GM19324 (cell line): ENCODE measurements around the gene FLAD1.

ENCODE experiments used
- ATAC-seq: cut with Tn5 transposase; IDR thresholded peaks from one replicate; pipeline ENCODE4 v1.9.1; 2021; ENCODE audit warnings: mild to moderate bottlenecking, moderate library complexity; ENCODE audit not compliant: unreplicated experiment, low FRiP score

The FLAD1 gene

DNA sequence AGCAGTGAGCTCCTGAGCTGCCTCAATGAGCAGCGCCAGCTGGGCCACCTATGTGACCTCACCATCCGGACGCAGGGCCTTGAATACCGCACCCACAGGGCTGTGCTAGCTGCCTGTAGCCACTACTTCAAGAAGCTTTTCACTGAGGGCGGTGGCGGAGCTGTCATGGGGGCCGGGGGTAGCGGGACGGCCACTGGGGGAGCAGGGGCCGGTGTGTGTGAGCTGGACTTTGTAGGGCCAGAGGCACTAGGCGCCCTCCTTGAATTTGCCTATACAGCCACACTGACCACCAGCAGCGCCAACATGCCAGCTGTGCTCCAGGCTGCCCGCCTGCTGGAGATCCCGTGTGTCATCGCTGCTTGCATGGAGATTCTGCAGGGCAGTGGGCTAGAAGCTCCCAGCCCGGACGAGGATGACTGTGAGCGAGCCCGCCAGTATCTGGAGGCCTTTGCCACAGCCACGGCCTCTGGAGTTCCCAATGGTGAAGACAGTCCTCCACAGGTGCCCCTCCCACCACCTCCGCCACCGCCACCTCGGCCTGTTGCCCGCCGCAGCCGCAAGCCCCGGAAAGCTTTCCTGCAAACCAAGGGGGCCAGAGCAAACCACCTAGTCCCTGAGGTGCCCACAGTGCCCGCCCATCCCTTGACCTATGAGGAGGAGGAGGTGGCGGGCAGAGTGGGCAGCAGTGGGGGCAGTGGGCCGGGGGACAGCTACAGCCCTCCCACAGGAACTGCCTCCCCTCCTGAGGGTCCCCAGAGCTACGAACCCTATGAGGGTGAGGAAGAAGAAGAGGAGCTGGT, 31.8 kb downstream of the FLAD1 start:
- no peak for ATAC-seq

DNA sequence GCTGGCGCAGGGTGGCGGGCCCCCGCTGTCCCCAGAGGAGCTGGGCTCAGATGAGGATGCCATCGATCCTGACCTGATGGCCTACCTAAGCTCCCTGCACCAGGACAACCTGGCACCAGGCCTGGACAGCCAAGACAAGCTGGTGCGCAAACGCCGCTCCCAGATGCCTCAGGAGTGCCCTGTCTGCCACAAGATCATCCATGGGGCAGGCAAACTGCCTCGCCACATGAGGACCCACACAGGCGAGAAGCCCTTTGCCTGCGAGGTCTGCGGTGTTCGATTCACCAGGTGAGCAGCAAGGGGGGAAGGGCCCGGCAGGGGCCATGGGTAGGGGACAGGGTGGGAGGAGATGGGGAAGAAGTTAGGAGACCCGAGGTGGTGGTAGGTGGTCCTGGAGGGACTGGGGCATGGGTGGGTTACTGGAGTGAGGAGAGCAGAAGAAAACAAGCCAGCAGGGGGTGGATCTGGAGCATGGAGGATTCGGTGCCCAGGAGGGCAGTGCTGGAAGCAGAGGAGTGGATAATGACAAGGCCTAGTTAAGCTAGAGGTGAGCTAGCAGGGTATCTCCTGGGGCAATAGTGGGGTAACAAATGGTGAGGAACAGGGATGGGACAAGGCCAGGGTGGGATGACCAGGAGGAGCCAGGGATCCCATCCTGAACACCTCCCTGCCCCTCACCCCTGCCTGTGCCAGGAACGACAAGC, 32.5 kb downstream of the FLAD1 start:
- ATAC-seq: no peak

DNA sequence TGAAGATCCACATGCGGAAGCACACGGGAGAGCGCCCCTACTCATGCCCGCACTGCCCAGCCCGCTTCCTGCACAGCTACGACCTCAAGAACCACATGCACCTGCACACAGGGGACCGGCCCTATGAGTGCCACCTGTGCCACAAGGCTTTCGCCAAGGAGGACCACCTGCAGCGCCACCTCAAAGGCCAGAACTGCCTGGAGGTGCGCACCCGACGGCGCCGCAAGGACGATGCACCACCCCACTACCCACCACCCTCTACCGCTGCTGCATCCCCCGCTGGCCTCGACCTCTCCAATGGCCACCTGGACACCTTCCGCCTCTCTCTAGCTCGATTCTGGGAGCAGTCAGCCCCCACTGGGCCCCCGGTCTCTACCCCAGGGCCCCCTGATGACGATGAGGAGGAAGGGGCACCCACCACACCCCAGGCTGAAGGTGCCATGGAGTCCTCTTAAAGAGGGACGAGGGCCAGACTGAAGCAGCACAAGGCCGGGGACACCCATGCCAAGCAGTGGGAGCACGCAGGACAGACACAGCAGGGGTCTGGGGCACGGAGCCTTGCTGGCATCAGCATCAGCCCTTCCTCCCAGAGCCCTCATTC, 33.2 kb downstream of the FLAD1 start:
- ATAC-seq: no peak

DNA sequence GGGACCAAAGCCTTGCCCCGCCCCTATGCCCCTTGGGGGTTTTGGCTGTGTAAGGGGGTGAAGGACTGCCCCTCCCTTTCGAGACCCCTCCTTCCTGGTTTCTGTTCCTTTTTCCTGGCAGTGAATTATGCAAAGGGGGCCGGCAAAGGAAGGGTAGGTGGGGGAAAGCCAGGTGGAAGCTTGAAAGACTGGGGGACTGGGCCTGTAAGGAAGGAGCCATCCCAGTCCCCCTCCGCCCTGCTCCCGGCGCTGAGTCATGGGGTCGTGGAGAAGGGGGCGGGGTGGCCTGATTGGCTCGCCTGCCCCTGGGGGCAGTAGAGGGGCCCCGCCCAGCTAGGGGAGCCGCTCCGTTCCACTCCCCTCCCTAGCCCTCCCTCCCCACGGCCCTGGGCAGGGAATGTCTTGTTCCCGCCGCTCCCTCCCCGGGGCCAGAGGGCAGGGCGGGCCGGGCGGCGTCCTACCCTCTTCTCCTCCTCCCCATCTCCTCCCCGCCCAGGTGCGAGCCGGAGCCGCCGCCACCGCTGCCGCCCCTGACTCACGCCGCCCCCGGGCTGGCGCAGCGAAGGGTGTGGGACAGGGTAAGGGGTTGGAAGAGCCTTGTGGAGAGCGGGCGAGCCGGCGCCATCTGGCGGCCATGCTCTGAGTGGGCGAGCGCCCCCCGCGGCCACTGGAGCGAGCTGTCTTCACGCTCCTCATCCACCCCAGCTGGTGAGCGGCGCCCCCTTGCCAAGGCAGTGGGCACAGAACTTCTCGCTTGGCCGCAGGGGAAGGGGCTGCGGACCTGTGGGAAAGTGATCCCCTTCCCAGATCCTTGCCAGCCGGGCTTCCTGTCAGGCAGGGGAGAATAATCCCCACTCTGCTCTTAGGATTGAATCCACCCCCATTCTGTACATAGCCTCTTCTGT, 34.1 kb downstream of the FLAD1 start:
- peak; percentile 67 for ATAC-seq

DNA sequence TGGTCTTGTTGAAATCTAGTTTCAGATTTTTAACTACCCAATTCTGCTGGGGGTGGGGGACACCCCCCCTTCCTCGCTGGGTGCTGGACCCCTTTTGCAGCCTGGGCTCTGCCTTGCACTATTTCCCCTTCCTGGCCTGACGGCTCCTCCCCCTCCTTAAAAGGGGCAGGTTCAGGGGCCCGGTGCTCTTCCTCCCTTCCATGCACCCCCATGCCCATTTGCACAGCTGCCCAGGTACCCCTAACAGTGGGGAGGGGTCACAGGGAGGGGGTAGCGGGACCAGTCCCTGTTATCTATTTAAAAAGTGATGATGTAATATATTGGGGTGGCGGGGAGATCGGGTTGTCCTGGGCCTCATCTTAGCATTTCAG, 34.8 kb downstream of the FLAD1 start:
- ATAC-seq: no peak

DNA sequence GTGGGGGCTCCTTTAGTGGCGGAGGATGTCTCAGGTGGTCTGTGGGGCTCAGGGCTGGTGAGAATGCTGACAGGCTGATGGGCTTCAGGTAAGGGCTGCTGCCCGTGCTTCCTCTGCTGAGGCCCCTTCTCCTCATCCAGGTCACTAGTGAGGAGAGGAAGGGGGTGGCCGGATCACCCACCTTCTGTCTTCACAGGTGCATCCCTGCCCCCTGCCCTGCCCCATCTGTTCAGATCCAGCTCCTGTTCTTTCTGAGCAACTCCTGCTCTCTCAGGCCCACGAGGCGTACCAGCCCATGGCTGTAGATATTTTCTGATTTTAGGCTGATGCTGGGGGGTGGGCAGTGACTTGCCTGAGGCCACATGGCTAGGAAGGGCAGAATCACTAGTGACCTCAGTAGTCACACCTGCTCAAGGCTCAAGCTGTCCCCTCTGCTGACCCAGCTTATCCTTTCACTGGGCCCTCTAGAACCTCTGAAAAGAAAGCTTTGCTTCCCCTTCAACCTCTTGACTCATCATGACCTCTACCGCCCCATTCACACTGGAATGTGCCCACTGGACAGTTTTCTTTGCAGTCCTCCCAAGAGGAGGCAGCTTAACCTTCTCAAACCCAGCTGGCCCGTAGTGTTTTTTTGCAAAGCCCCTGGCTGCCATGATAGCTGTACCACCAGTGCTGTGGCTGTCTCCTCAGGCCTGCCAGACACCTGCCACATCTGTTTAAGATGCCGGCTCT, 35.6 kb downstream of the FLAD1 start:
- no peak for ATAC-seq

DNA sequence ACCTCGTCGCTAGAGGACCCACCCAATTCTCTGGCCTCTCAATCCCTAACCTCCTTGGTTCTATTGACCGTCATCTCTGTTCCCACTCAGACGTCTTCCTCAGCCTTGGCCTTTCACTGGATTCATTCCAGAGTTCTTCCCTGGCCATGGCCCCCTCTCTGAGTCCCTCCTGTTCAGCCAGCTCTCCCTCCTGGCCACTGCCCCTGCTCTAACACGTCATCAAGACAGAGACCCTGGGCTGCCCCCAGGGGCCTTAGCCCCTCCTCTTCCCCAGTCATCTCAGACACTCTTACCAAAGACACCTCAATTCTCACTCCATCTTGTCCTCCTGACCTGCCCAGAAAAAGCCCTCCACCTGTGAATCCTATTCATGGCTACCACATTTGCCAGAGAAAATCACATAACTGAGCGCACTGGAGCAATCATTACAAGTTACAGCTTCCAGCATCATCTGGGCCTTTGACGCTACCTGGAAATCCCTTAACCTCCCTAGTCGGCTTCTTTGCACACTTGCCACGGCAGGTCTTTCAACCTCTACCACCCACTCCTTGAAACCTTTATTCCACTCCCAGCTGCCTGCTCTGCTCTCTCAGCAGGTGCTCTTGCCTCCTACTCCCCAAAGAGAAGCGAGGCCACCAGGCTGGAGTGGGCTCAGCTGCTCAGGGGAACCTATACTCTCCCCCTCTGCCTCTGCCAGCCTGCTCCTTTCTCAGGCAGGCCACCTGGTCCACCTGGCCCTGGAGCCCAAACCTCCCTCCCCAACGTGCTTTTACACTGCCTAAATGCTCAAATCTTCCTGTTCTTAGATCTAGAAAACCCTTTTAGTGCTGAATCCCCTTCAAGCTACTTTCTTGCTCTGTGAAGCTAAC, 36.5 kb downstream of the FLAD1 start:
- ATAC-seq: no peak

DNA sequence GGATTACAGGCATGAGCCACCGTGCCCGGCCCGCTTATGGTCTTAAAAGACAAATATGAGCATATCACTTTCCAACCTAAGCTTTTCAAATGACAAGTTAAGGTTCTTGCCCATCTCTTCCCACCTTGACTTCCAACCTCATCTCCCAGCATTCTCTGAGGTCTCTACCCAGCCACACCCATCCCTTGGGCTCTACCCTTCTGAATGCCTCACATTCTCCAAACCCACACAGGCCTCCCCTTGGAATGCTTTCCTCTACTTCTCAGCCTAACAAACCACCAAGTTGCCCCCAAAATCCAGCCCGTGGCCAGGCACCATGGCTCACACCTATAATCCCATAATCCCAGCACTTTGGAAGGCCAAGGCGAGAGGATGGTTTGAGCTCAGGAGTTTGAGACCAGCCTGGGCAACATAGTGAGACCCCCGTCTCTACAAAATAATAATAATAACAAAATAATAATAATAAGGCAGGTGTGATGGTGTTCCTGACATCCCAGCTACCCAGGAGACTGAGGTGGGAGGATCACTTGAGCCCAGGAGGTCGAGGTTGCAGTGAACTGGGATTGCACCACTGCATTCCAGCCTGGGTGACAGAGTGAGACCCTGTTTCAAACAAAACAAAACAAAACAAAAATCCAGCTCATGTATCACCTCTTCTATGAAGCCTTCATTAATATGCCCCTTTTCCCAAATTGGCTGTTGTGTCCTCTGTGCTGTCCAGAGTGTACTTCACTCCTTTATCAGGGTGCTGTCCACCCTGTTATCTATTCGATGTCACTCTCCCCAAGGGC, 39.2 kb downstream of the FLAD1 start:
- no peak for ATAC-seq

DNA sequence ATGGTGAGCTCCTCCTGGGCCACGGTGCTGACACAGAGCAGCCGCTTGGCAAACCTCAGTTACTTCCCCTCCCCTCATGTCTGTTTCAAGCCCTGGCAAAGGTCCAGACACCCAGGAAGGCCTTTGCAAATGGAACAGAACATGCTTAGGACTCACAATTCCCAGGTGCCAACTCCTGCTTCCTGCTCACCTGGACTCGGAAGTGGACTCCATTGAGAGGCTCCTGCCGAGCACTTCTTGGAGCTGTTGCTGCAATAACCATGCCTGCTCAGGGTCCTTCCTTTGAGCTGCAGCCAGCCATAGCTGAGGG, 39.7 kb downstream of the FLAD1 start:
- no peak for ATAC-seq

DNA sequence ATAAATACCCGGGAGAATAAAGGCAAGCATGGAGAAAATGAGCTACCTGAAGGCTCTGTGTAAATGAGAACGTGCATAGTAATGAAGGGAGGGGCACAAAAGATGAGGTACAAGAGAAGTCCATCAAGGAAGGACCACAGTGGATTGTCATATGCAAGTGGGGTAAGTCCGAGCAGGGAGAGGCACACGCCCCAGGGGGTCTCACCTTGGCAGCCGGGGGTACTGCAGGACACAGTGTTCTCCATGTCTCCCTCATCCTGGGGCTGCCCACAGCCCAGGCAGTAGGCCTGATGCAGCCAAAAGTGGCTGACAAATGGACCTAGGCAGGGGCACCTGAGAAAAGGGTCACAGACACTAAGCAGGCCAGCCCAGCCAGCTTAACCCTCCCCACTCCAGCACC, 40.5 kb downstream of the FLAD1 start:
- ATAC-seq: no peak

DNA sequence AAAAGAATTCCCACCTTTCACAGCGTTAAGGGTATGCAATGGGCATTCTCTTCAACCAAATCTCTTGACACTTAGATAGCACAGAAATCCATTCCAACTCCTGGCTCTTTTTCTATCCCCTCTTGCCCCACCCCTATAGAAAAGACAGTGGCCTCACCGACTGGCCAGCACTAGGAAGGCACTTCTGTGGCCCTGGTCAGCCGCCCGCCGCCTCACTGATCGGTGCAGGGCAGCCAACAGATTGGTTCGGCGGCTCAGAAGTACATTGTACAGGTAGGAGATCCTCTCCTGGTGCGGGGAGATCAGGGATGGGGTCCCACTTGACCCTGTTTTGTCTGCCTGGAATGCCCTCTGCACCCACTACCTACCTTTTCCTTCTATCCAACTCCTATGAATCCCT, 41.2 kb downstream of the FLAD1 start:
- ATAC-seq: no peak

DNA sequence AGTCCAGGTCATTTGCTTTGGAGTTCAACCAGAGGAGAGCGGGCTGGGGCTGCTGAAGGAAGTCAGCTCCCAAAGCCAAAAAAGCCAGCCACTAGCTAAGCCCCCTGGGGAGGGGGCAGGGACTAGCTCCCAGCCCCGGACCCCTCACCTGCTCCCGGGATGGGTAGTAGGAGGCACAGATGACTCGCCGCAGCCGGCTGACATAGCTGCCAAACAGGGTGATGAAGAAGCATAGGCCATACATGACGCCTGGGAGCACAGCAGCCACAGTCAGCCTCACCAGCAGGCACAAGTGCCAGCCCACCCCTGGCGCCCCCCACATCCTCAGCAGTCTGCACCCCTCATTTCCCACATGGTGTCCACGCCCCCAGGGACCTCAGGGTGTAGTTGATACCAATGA, 43.0 kb downstream of the FLAD1 start:
- no peak for ATAC-seq

DNA sequence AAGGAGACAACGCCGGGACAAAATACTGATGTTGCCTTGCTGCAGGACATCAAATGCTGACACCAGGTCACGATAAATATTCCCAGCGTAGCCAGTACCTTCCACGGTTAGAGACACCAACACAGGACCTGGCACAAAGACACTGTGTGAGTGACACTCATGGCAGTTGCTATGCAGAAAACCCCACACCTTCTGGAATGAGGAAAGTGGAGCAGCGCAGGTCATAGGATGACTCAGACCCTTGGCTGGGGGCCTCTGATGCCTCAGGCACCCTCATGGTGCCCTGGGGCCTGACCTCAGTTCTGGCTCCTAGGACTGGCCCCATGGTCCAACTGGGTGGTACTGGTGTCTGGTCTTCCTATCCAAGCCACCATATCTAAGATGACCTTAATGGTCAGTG, 43.4 kb downstream of the FLAD1 start:
- ATAC-seq: no peak

DNA sequence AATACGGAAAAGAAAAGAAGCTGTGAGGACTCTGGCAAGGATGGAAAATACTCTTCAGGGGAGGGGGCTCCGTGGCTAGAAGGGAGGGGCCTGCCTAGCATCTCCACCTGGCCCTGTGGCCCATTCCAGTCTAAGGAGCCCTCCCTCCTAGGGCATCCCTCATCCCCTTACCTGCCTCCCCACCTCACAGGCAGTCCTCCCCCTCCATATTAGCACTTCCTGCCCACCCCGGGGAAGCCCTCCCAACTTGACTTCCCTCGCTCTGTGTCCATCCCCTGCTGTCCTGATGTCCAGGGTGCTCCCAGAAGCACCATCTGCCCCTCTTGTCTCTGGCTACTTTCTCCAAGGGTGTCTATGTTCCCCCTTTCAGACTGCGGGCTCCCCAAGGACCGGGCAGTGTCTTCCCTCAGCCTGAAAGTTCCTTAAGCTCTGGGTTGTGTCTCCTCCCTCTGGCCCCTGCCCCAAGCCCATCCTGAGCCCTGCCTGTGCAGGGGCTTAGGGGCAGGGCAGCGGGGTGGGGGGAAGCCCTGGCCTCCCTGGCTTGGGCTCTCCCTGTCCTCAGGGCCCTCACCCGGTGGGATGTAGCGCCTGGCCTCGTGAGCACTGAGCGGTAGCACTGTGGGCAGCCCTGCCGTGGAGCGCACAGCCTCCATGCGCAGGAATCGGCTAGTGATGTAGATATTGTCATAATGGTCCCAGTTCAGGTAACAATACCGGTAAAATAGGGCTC, 46.5 kb downstream of the FLAD1 start:
- ATAC-seq: no peak

DNA sequence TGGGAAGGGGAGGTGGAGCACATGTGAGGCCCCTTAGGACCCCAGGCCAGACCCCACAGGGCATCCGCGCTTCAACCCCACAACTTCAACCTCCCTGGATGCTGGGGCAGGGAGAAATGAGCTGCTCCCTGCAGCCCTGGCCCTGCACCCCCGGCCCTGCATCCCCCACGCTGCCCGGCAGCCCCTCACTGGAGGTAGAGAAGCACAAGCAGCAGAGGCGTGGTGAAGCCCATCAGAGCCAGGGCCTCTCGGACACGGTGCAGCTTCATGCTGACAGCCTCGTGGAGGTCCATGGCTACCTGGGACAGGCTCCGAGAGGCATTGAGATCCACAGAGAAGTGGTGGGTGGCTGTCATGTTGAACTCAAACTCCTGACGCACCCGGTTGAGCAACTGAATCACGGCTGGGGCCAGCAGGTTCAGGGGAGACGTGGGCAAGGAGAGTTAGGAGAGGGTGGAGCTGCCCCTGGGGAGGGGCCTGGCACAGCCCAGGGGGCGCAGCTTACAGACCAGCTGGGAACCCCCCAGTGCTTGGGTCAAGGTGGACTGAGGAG, 47.2 kb downstream of the FLAD1 start:
- no peak for ATAC-seq

DNA sequence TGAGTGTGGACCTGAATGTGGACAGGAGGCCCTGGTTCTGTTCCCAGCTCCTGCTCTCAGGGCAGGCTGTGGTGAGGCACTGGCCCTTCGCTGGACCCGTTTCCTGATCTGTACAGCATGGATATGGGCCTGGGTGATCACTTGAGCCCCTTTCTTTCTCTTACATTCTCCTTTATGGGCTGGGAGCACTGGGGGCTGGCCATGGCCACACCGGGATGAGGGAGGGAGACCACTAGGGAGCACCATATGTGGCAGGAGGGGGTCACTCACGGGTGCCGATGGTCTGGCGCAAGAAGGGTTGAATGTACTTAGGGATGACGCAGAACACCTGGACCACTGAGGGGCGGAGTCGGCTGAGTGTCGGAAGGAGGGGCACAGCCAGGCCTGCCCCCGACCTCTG, 47.8 kb downstream of the FLAD1 start:
- no peak for ATAC-seq

DNA sequence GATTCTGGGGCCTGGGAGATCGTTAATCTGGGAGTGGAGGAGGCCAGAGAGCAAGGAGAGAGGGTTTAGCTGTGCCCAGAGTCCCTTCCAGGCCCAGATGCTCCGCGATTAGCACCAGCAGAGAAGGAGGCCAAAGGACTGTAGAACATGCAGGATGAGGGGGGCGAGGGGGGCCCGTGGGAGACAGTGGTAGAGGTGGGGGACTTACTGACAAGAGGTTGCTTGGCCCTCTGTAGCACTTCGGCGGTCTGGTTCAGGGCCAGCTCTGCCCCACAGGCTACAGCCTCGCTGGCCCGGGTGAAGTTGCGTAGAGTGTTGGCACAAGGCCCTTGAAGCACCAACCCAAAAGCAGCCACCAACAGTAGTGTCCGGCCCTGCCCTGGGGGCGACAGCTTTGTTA, 49.7 kb downstream of the FLAD1 start:
- ATAC-seq: no peak

DNA sequence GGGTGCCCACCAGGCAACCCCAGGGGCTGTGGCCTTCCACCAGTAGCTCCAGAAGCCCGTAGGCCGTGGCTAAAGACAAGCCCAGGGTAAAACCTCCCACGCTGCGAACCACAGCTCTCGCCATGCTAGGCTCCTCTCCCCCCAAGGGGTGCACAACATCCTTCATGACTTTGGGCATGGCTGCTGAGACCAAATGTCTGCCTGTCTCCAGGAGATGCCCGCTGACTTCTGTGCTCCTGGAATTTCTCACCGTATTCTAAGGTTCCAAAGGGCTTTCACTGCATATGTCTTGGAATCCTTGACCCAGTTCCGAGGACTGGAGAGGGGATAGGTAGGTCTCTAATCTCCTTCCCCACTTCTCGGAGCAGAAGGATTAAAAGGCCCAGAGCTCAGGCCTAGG, 50.4 kb downstream of the FLAD1 start, which contains the start of the genes DCST1 and DCST2:
DCST1 (plus strand) TSS at position 301 of the 400 bp plus-strand sequence. CDS start 213 bp downstream, outside the sequence.
DCST2 (minus strand) TSS at position 258 of the 400 bp plus-strand sequence; CDS start at position 178, 80 bp downstream.
- no peak for ATAC-seq
